HG02840 (cell line): Measurements from ENCODE around the gene FN3KRP.

Experiments used
- ATAC-seq: cut with Tn5 transposase; IDR thresholded peaks from one replicate; pipeline ENCODE4 v1.9.1; 2021; ENCODE audit warnings: mild to moderate bottlenecking, moderate library complexity, moderate number of reproducible peaks; ENCODE audit not compliant: unreplicated experiment, low FRiP score

The FN3KRP gene

DNA sequence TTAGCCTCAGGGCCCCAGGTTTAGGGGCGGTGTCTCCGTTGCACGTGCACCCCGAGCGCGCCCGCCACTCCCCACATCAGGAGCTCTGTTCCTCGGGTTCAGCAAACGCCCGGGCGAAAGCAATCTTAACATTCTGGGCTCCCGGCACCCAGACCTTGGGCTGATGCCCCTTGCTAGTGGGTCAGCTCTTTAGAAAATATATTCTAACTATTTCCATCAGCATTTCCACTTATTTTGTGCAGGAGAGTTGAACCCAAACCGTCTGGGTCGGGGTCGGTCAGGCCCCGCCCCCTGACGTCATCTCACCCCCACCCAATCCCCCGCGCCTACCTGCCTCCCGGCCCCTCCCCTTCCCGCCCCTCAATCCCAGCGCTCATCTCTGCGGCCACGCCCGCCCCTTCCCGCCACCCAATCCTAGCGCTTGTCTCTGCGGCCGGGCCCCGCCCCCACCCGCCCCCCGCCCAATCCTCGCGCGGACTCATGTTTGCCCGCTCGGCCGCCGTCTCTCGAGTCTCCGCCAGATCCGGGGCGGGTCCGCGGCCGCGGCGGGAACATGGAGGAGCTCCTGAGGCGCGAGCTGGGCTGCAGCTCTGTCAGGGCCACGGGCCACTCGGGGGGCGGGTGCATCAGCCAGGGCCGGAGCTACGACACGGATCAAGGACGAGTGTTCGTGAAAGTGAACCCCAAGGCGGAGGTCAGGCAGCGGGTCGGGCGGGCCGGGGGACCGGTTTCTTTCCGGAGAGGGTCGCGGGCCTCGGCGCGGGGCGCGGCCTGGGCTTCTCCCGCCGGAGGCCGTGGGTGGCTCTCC is at the start of gene FN3KRP:
FN3KRP (plus strand) TSS at position 504 of the 808 bp plus-strand sequence; CDS start at position 554, 50 bp downstream.
- ATAC-seq: peak; percentile 48

- ATAC-seq: no peak
Observed at GRCh38 chr17:82666931-82667667, 49.4 kb upstream of the FN3KRP start.

GRCh38 chr17:82667668-82668000 is 48.9 kb upstream of the FN3KRP start:
- no peak for ATAC-seq

- ATAC-seq: no peak
Observed at GRCh38 chr17:82668024-82668630, 48.4 kb upstream of the FN3KRP start.

DNA sequence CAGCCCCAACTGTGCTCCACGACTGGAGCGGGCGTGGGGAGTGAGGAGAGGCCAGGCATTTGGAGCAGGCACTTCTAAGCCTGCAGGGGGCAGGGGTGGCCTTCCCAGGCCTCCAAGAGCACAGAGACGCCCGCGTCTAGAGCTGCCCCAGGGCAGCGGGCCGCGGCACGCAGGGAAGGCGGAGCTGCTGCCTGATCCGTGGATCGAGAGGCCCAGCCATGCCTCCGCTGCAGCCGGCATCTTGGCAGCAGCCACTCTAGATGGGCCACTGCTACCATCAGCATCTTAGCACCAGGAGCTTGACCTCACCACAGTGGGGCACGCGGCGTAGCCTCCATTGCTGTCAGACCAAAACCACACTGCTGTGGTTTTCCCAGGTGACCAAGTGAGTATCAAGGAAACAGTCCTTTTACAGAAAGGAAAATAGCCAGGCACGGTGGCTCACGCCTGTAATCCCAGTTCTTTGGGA is 47.8 kb upstream of the FN3KRP start:
- no peak for ATAC-seq

- ATAC-seq: no peak
Observed at GRCh38 chr17:82670661-82671450, 45.6 kb upstream of the FN3KRP start.

DNA sequence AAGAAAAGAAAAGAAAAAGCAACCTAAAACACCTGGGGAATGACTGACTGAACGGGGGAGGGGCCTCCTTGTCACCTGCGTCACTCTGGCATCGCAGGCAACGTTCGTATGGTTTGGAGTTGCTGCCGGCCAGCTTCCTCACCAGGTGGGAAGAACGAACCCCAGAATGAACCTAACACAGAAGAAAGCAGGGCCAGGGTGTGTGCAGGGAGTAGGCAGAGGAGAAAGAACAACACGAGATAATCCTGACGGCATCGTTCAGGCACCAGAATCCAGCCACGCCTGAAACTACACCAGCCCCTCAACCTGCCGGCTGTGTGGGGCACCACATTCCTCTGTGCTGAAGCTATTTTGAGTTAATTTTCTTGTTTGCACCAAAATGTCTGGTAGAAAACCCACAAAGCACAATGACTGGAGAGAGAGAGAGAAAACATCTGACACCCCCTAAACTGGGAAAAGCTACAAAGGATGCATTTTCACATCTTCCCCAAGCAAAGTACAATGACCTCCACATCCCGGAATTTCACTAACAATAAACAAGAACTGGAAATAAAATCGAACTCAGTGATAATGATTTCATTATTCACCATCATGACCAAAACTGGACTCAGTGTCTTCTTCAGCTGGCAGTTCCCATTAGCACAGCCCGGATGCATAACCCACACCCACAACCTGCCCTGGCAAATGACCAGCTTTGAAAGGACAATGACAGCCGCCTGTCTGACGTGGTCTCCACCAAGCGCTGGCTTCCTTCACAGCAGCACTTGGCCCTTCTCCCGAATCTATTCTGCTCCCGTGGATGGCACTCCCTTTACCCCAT is 41.6 kb upstream of the FN3KRP start:
- ATAC-seq: no peak

GRCh38 chr17:82675476-82676245 is 40.8 kb upstream of the FN3KRP start:
- ATAC-seq: no peak

DNA sequence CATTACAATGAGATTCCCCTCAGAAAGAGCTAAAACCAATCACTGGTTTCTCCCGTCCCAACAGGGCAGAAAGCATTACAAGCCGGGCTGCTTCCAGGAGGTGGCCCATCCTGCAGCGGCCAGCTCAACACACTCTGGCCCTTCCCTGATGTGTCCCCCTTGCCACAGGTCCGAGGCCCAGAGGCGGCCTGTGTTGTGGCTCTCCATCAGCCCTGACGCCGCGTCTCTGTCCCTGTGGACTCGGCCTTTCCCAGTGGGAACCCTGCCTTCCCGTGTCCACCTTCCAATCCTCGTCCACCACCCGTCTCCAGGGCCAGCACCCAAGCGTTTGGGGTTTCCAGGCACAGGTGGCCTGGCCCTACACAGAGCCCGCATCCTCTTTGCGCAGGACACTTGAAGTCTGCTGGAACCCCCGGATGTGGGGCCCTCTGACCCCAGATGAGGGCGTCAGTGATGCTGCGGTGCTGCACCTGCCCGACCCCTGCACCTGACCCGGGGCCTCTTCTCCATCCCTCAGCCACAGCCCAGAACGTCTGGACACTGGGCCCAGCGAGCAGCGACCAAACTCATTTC is 39.1 kb upstream of the FN3KRP start:
- ATAC-seq: no peak

GRCh38 chr17:82678265-82678891 is 38.1 kb upstream of the FN3KRP start:
- ATAC-seq: no peak

DNA sequence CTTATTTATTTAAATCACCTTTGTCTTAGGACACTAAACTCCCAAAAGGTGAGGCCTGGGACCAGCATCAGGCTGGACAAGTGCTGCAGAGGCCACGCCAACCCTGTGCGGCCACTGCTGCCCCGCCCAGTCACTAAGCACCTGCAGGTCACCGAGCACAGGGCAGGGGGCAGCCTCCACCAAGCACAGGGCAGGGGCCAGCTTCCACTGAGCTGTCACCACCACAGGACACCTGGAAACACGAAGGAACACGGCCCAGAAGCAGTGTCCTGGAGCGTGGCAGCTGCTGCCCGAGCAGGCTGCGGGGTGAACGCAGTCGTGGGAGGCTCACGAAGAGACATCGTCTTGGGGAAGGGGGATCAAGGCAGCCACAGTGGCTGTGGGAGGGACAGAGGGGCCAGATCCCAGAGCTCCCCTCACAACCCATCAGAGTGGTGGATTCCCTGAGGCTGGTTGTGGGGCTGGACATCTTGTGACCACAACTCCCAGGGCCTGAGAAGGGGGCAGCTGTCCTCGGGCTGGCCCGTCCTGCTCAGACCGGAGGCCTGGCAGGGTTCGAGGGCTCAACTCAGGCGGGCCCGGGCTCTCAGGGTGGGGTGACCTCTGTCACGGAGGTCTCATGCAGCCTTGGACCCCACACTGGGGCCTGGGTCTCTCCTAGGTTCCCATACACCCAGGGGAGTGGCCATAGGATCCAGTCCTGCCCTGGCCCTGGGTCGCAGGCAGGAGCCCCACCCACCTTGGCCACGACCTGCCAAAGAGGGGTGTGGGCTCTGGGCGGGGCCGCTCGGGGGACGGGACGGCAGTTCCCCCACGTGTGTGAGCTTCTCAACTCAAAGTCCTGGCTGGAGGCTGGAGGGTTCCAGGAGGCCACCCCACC is 36.7 kb upstream of the FN3KRP start:
- no peak for ATAC-seq

- no peak for ATAC-seq
Observed at GRCh38 chr17:82681547-82681946, 35.0 kb upstream of the FN3KRP start.

DNA sequence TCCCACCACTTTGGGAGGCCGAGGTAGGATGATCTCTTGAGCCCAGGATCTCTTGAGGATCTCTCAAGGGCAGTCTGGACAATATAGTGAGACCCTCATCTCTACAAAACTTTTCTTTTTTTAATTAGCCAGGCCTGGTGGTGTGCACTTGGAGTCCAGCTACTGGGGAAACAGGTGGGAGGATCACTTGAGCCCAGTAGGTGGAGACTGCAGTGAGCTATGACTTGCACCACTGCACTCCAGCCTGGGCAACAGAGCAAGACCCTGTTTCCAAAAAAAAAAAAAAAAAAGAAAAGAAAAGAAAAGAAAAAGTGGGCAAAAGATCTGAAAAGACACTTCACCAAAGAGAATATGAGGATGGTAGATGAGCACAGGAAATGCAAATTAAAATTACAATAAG is 33.0 kb upstream of the FN3KRP start:
- ATAC-seq: no peak

DNA sequence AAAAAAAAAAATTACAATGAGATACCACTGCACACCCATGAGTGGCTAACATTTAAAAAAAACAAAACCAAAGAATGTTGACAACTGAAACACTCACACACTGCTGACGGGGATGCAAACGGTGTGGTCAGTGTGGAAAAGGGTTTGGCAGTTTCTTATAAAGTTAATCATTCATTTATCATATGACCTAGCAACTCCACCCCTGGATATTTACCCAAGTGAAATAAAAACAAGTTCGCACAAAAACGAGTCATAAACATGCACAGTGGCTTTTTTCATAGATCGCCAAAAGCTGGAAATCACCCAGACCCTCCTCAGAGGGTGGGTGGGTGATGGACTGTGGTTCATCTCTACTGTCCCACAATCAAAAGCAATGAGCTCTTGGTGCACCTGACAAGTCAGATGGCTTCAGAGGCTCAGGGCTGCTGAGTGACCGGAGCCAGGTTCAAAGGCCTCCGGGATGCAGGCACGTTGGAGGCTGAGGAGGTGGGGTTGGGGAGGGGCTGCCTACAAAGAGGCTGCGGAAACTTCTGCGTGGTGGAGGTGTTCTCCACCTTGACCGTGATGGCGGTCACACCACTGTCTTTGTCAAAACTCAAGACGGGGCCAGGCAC is 32.2 kb upstream of the FN3KRP start:
- ATAC-seq: no peak

DNA sequence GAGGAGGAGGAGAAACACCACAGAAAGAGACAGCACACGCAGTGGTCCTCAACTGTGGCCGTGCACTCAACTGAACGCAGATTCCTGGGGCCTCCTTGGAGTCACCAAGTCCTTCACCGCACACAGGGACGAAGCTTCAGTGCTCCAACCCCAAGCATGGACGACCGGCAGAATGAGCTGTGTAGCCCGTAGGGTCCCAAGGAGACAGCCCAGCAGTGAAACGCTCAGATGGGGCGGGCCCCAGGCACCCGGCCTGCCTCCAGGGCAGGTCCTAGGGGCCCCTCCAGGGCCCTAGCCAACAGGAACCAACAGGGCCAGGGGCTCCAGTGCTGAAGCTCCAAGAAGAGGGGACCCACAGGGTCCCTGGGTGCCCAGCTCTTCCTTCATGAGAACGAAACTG is 31.2 kb upstream of the FN3KRP start:
- ATAC-seq: no peak

GRCh38 chr17:82686366-82687324 is 29.9 kb upstream of the FN3KRP start:
- no peak for ATAC-seq
